Midbrain (tissue), 1 donor: ENCODE results near the gene ANO1.

Source experiments
- DNase-seq: peaks from one replicate; lab custom pipeline; 2025; lab: John Stamatoyannopoulos, UW

The ANO1 gene

GRCh38 chr11:70164705-70165104 is 86.6 kb downstream of the ANO1 start:
- DNase-seq: no peak

DNA sequence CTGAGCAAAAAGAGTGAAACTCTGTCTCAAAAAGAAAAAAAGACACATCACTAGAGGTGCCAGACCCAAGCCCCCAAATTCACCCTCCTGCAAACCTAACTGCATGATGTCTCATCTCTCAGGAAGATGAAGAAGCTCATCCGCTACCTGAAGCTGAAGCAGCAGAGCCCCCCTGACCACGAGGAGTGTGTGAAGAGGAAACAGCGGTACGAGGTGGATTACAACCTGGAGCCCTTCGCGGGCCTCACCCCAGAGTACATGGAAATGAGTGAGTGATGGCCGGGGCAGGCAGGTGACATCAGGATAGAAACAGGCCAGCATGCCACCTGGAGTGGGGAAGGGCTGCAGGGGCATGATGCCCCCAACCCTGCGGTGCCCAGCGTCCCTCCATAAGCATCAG is 89.0 kb downstream of the ANO1 start:
- no peak for DNase-seq

DNA sequence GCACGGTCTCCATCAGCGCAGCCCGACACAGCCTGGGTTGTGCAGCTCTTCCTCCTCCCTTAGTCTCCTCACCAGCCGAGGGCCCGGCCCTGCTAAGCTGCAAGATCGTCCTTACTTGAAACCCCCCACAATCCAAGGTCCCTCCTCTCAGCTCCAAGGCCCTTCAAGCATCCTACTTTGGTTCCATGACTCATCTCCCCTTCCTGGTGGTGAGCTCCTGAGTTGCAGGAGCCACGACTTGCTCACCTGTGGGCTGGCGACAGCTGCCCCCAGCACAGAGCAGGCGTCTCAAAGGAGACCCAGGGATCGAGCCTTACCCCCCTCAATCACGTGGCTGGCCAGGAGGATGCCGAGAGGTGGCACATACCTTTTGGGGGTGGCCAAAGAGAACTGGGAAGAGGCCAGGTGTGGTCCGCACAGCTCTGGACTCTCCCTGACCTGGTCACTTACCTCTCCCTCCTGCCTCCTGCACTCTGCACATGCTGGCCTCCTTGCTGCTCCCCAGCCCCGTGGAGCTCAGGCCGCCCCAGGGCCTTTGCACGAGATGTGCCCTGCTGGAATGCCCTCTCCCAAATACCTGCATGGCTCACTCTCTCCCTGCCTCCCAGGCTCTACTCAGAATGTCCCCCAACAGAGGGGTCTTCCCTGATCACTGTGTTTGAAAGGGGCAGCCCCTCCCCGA is 89.7 kb downstream of the ANO1 start:
- DNase-seq: no peak

DNA sequence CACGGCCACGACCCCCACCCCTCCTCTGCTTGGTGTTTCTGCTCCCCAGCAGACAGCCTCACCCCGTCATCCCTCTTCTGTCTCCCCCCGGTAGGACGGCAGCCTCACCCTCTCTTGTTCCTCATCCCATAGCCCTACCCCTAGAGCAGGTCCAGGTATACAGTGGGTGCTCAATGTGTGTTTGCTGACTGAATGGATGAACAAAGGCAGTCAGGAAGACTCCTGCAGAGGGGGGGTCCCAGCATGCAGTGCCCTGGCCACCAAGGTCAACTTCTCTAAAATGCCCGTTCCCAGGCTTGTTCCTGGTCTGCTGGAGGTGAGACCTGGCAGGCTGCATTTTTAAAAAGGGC is 90.3 kb downstream of the ANO1 start:
- no peak for DNase-seq

GRCh38 chr11:70169127-70169526 is 91.0 kb downstream of the ANO1 start:
- no peak for DNase-seq

DNA sequence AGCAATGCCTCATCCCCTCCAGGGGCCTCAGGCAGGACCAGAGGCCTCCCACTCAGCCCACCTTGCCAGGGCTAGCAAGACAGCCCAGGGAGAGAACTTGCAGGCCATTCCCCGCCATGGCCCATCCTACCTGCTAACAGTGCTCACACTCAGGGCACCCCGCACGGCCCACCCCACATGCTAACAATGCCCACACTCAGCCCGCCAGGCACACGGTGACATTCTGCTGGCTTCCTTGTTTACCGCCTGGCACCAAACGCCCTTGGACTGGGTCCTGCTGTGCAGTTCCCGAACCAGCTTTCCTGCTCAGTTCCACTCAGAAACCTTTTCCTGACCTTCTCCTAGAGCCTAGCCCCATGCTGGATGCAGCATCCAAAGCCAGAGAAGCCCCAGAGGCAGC is 91.5 kb downstream of the ANO1 start:
- DNase-seq: no peak

- no peak for DNase-seq
Measured at GRCh38 chr11:70170596-70171210, 92.6 kb downstream of the ANO1 start.

- no peak for DNase-seq
Measured at GRCh38 chr11:70173018-70173417, 94.9 kb downstream of the ANO1 start.

- DNase-seq: no peak
Measured at GRCh38 chr11:70174547-70175235, 96.6 kb downstream of the ANO1 start.

- DNase-seq: no peak
Measured at GRCh38 chr11:70175236-70175698, 97.2 kb downstream of the ANO1 start.

GRCh38 chr11:70176940-70177689 is 99.0 kb downstream of the ANO1 start:
- DNase-seq: no peak

DNA sequence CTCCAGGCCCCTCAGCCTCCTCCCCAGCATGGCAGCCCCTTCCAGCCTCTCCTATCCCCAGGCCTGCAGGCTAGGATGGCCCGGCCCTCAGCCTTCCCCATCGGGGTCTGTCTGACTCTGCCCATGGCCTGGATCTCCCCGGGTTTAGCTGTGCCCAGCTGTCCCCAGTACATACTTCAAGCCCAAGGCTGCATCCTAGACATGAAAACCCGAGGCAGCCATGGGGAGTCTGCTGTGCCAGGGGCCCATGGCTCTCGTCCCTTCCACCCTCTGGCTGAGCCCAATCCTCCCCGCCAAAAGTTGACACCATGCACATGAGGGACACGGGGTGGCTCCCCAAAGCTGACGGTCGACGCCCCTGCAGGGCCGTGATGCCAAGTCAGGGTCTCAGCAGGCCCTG is 102.8 kb downstream of the ANO1 start:
- DNase-seq: no peak

GRCh38 chr11:70182266-70182665 is 104.1 kb downstream of the ANO1 start:
- no peak for DNase-seq

DNA sequence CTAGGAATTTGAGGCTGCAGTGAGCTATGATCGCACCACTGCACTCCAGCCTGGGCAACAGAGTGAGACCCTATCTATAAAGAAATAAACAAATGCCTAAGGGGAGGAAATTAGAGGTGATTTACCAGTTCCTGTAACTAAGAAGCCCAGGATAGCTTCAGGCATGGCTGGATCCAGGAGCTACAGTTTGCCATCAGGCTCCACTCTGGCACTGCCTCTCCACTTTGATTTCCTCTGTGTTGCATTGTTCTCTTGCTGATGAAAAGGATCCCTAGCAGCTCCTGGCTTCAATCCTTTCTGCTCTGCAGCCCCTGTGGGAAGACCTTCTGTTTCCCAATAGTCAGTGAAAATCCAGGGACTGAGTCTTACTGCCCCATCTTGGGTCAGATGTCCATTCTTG is 104.9 kb downstream of the ANO1 start:
- DNase-seq: no peak

- DNase-seq: no peak
Measured at GRCh38 chr11:70183483-70184176, 105.5 kb downstream of the ANO1 start.

DNA sequence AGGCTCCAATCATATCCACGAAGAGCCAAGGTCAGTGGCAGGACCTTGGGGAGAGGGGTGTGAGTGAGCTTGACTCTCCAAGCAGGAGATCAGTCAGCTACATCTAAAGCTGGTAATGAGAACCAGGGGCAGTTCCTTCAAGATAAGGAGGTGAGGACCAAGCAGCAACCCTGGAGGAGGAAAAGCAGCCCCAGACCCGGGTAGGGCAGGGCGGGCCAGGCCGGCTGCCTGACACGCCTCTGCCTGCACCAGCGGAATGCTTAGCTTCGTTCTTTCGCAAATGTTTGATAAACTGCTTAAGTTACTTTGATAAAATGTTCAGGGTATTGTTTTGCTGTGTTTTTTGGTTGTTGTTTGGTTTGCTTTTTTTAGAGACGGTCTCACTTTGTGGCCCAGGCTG is 106.3 kb downstream of the ANO1 start:
- no peak for DNase-seq

DNA sequence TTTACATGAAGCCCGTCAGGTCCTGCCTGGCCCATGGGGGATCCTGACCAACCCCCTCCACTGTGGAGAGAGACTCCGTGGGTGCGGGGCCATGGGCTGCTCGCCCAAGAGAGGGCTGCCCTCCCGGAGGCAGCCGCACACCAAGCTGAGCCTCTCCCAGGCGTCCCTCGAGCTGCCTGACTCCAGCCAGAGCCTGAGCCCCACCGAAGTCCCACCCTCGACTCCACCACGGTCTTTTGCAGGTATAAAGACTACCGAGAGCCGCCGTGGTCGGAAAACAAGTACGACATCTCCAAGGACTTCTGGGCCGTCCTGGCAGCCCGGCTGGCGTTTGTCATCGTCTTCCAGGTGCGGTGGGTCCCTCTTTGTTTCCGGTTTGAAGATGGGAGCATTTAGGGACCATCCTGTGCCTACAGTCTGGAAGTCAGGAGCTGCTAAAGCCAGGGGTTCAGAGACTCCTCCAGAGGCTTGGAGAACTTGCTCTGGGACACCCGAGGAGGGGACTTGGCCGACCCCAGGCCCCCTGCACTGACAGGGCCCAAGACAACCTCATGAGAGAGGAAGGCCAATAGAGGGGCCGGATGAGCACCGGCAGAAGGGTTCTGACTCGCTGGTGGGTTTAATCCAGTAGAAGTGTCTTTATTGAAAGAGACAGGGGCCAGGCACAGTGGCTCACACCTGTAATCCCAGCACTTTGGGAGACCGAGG is 107.4 kb downstream of the ANO1 start:
- no peak for DNase-seq

DNA sequence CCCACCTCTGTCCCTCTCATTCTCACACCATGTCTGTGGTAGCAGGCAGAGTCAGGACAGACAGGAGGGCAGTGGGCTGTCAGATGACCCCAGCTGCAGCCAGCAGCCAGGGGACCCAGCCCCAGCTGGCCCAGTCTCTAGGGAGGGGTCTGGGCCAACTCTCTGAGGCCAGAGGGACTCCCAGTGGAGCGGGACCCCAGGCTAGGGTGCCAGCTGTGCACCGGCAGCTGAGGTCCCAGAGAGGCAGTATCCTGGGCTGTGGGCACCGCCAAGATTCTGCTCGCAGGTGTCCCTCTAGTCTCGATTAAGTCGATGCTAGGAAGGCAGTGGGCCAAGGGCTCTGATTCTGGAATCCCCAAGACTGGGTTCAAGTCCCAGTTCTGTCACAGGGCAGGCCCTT is 108.3 kb downstream of the ANO1 start:
- no peak for DNase-seq

DNA sequence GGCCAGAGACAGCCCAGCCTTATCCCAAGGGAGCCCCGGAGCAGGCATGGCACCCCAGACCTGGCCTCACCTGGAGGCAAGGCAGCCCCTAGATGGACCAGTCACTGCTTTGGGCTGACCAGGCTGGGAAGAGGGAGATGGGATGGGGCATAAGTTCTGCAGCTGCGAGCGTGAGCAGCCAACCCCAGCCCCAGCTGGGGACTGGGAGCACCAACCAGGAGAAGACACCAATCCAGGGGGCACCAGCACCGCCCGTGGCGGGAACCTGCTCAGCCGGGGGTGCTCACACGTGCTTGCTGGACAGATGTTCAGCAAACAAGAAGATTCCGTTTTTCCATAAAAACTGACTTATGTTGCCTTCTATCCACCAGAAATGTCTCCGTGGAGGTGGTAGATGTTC is 108.8 kb downstream of the ANO1 start:
- no peak for DNase-seq

- DNase-seq: no peak
Measured at GRCh38 chr11:70187771-70188170, 109.7 kb downstream of the ANO1 start.

- no peak for DNase-seq
Measured at GRCh38 chr11:70189622-70190021, 111.5 kb downstream of the ANO1 start.
